ENCODE data around the gene SMIM30. TPM values are rescaled to one million over a fixed set of nuclear protein-coding genes. Genes with fewer than 3 reads are reported as not detected.

SMIM30 gene
- total and polyA plus RNA-seq, 2 of the 8 experiments (the other 6 are each of a cell fraction or from before 2014, with no cell fraction given), result 35.2 to 49.7 TPM

- TF ChIP-seq EGR1 (IDR thresholded peaks at IDR 0.05; ENCODE audit: borderline replicate concordance, low read depth, low read length) (no peak), CBX5 (IDR thresholded peaks at IDR 0.05; ENCODE audit: low read depth, low read length) (no peak), FOSL1 (IDR thresholded peaks at IDR 0.05; ENCODE audit: insufficient read depth, low read depth, low read length) (no peak), NANOG (IDR thresholded peaks at IDR 0.05; ENCODE audit: insufficient read depth, low read depth, low read length, poor library complexity, severe bottlenecking) (no peak), RNF2 (IDR thresholded peaks at IDR 0.05; ENCODE audit: borderline replicate concordance, low read depth, low read length, missing control alignments, poor library complexity, severe bottlenecking) (no peak), CBX8 (IDR thresholded peaks at IDR 0.05; ENCODE audit: borderline replicate concordance, low read depth, low read length) (no peak), TCF12 (IDR thresholded peaks at IDR 0.05; ENCODE audit: low read depth, low read length) (no peak), TBP (IDR thresholded peaks at IDR 0.05; ENCODE audit: low read depth, low read length) (no peak), KDM4A (IDR thresholded peaks at IDR 0.05; ENCODE audit: low read depth, low read length, severe bottlenecking) (no peak), SIN3A (conservative IDR thresholded peaks at IDR 0.05 in 1 of 2, IDR thresholded peaks at IDR 0.05 in 1 of 2; ENCODE audit: low read depth in 1 of 2, low read length in 2 of 2) (no peak)
Observed at GRCh38 chr7:113142385-113143119, 24.2 kb upstream of the SMIM30 start (continued).

All from H1 (cell line).